Fibroblast of lung (primary cell): ENCODE measurements around the gene MSI2. TPM values are rescaled to one million over a fixed set of nuclear protein-coding genes. Genes with fewer than 3 reads are reported as not detected.

Experiments used
- DNase-seq, 2 donors: peaks; one replicate each; pipeline versions ENCODE4 v3.0.0 to v3.0.0-alpha.2; 2010; ENCODE audit warnings: low read depth in 2 of 2
- H2AFZ ChIP-seq: 2 replicates; pipeline ENCODE4 v1.5.1; 2012; ENCODE audit warnings: low read length, control low read depth, inconsistent platforms
- H3K27ac ChIP-seq: 2 replicates; pipeline ENCODE4 v1.5.1; 2011; ENCODE audit warnings: low read length, control low read depth; ENCODE audit not compliant: insufficient read depth
- H3K27me3 ChIP-seq: 2 replicates; pipeline ENCODE4 v1.5.1; 2011; ENCODE audit warnings: mild to moderate bottlenecking, low read length; ENCODE audit not compliant: control insufficient read depth, insufficient read depth
- H3K36me3 ChIP-seq: 2 replicates; pipeline ENCODE4 v1.5.1; 2011; ENCODE audit warnings: low read length; ENCODE audit not compliant: control insufficient read depth, insufficient read depth
- H3K4me1 ChIP-seq: 2 replicates; pipeline ENCODE4 v1.5.1; 2011; ENCODE audit warnings: low read length; ENCODE audit not compliant: control insufficient read depth, insufficient read depth; ENCODE audit errors: extremely low read depth
- H3K4me2 ChIP-seq: 2 replicates; pipeline ENCODE4 v1.5.1; 2011; ENCODE audit warnings: low read length, control low read depth; ENCODE audit not compliant: insufficient read depth; ENCODE audit errors: extremely low read depth
- H3K4me3 ChIP-seq, 4 experiments: fragments of 200-600 bp in 1 of 4; sonication (generic) in 1 of 4; replicated peaks in 1 of 4; 2 replicates each; pipeline ENCODE4 v1.5.1; 2011 to 2016; ENCODE audit warnings: low read length in 4 of 4, low read depth in 3 of 4, mild to moderate bottlenecking in 3 of 4, control low read depth in 2 of 4, inconsistent platforms in 1 of 4, mixed read lengths in 1 of 4; ENCODE audit not compliant: insufficient read depth in 1 of 4; ENCODE audit errors: control extremely low read depth in 1 of 4
- H3K79me2 ChIP-seq: 2 replicates; pipeline ENCODE4 v1.5.1; 2012; ENCODE audit warnings: mild to moderate bottlenecking, low read length, inconsistent platforms; ENCODE audit not compliant: control insufficient read depth, insufficient read depth
- H3K9ac ChIP-seq: 2 replicates; pipeline ENCODE4 v1.5.1; 2011; ENCODE audit warnings: mild to moderate bottlenecking, low read length, control low read depth; ENCODE audit not compliant: insufficient read depth
- H3K9me3 ChIP-seq: 2 replicates; pipeline ENCODE4 v1.5.1; 2012; ENCODE audit warnings: low read depth, low read length; ENCODE audit not compliant: control insufficient read depth, insufficient read depth
- H4K20me1 ChIP-seq: 2 replicates; pipeline ENCODE4 v1.5.1; 2011; ENCODE audit warnings: low read length; ENCODE audit not compliant: control insufficient read depth, insufficient read depth; ENCODE audit errors: extremely low read depth
- EZH2 ChIP-seq: IDR thresholded peaks from 2 replicates; pipeline ENCODE4 v1.5.1; 2012; ENCODE audit warnings: low read length, control low read depth, mild to moderate bottlenecking; ENCODE audit errors: missing control alignments
- polyA plus RNA-seq, 2 donors: library from polyadenylated mRNA; depleted of rRNA in 1 of 2; stranded (reverse) in 1 of 2; unstranded in 1 of 2; fragments of >200 nt; gene quantifications; 2 replicates each; pipeline ENCODE4 v1.2.1, GENCODE V29; 2011 to 2012; ENCODE audit warnings: missing spikeins in 1 of 2
- total RNA-seq: library from RNA; depleted of rRNA; stranded (reverse); fragments of >200 nt; gene quantifications from 2 replicates; pipeline ENCODE4 v1.2.1, GENCODE V29; 2014
- TF ChIP-seq, protein P1 (sequence below), 2 donors: IDR thresholded peaks in 1 of 2; conservative IDR thresholded peaks in 1 of 2; 1 replicate in 1 of 2; 2 replicates in 1 of 2; pipeline ENCODE4 v1.5.1; 2011 to 2012; ENCODE audit warnings: low read length in 2 of 2, control low read depth in 1 of 2, inconsistent platforms in 1 of 2, low read depth in 1 of 2, mild to moderate bottlenecking in 1 of 2

Gene MSI2
- total and polyA plus RNA-seq, 2 donors (not counting 1 experiment from before 2014, with no cell fraction given) = 6.8 to 14.2 TPM

DNA sequence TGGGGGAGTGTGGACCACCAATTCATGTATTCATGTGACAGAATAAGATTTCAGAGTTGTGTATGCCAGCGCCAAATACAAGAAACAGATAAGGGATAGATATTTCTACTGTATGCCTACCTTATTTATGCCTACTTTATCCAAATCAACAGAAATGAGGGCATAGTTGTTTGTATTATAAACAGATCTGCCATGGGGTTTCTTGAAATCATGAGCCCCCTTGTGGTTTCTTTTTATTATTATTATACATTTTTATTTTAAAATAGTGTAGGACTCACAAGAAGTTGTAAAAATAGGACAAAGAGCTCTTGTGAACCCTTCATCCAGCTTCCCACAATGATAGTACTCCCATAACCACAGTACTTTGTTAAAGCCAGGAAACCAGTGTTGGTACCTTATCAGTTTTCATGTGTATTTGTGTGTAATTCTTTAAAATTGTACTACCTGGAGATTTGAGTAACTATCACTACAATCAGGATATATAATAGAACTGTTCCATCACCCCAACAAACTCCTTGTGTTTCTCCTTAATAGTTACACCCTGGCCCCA is 259.4 kb downstream of the MSI2 start:
- no peak for TF ChIP-seq EZH2
- TF ChIP-seq, protein P1, sequence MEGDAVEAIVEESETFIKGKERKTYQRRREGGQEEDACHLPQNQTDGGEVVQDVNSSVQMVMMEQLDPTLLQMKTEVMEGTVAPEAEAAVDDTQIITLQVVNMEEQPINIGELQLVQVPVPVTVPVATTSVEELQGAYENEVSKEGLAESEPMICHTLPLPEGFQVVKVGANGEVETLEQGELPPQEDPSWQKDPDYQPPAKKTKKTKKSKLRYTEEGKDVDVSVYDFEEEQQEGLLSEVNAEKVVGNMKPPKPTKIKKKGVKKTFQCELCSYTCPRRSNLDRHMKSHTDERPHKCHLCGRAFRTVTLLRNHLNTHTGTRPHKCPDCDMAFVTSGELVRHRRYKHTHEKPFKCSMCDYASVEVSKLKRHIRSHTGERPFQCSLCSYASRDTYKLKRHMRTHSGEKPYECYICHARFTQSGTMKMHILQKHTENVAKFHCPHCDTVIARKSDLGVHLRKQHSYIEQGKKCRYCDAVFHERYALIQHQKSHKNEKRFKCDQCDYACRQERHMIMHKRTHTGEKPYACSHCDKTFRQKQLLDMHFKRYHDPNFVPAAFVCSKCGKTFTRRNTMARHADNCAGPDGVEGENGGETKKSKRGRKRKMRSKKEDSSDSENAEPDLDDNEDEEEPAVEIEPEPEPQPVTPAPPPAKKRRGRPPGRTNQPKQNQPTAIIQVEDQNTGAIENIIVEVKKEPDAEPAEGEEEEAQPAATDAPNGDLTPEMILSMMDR (conservative IDR thresholded peaks at IDR 0.05 in 1 of 2, IDR thresholded peaks at IDR 0.05 in 1 of 2; ENCODE audit: low read depth in 1 of 2, low read length in 2 of 2) = no peak
- Histone ChIP-seq H3K36me3 (no peaks in the 10 kb centered on the region), H3K4me2 (no peak overlapping the region), H4K20me1 (no peaks in the 10 kb centered on the region), H3K27me3 (no peaks in the 10 kb centered on the region), H3K4me1 (no peaks in the 10 kb centered on the region), H2AFZ (no peak overlapping the region), H3K4me3 (no peak overlapping the region), H3K9ac (no peak overlapping the region), H3K79me2 (no peaks in the 10 kb centered on the region), H3K27ac (no peak overlapping the region), H3K9me3 (no peaks in the 10 kb centered on the region)
- no peak for DNase-seq

- no peak overlapping the region for H3K27ac ChIP-seq
These were observed 260.2 kb downstream of the MSI2 start for GRCh38 chr17:57516290-57517230.

DNA sequence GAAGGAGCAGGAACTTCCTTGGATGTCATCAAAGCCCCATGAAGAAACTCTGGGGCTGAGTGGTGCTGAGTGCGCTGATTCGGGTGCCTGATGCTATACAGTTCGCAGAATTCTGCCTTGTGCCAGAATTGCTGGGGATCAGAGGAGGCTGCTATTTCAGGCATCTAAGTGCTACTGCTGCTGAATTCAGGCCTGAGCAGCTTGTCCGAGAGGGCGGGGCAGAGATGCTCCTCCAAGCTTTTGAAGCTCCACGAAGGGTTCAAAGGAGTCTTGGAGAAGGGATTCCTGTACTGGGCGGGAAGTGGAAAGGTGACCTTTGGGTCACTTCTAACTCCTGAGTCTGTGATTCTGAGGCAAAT is 260.9 kb downstream of the MSI2 start:
- Histone ChIP-seq H4K20me1 (no peaks in the 10 kb centered on the region), H2AFZ (no peak overlapping the region), H3K4me3 (no peak overlapping the region), H3K4me1 (no peaks in the 10 kb centered on the region), H3K27ac (no peak overlapping the region), H3K9me3 (no peaks in the 10 kb centered on the region), H3K4me2 (no peak overlapping the region), H3K9ac (no peak overlapping the region), H3K27me3 (no peaks in the 10 kb centered on the region), H3K36me3 (no peaks in the 10 kb centered on the region), H3K79me2 (no peaks in the 10 kb centered on the region)
- DNase-seq = no peak
- TF ChIP-seq, protein P1 (conservative IDR thresholded peaks at IDR 0.05 in 1 of 2, IDR thresholded peaks at IDR 0.05 in 1 of 2; ENCODE audit: low read depth in 1 of 2, low read length in 2 of 2) = no peak
- TF ChIP-seq EZH2 = no peak

More at GRCh38 chr17:57516290-57517230, 260.2 kb downstream of the MSI2 start:
- Histone ChIP-seq H3K9ac (no peak overlapping the region), H3K27me3 (no peaks in the 10 kb centered on the region), H3K79me2 (no peaks in the 10 kb centered on the region), H3K4me2 (no peak overlapping the region), H3K4me3 (no peak overlapping the region), H4K20me1 (no peaks in the 10 kb centered on the region), H3K36me3 (no peaks in the 10 kb centered on the region), H3K4me1 (no peaks in the 10 kb centered on the region), H2AFZ (no peak overlapping the region), H3K9me3 (no peaks in the 10 kb centered on the region)
- DNase-seq = no peak
- TF ChIP-seq, protein P1 (conservative IDR thresholded peaks at IDR 0.05 in 1 of 2, IDR thresholded peaks at IDR 0.05 in 1 of 2; ENCODE audit: low read depth in 1 of 2, low read length in 2 of 2) = no peak
- no peak for TF ChIP-seq EZH2
